GM18861 (cell line): ENCODE data around the gene MYBBP1A.

Experiments used
- ATAC-seq: cut with Tn5 transposase; IDR thresholded peaks from one replicate; pipeline ENCODE4 v1.9.1; 2021; ENCODE audit not compliant: unreplicated experiment

MYBBP1A gene

GRCh38 chr17:4572131-4572530 is 16.9 kb upstream of the MYBBP1A start:
- no peak for ATAC-seq

GRCh38 chr17:4569591-4569990 is 14.4 kb upstream of the MYBBP1A start:
- ATAC-seq = no peak

GRCh38 chr17:4566785-4567184 is 11.6 kb upstream of the MYBBP1A start:
- no peak for ATAC-seq

GRCh38 chr17:4565209-4566141 is 10.3 kb upstream of the MYBBP1A start:
- ATAC-seq = no peak

- no peak for ATAC-seq
Observed at GRCh38 chr17:4562015-4562969, 7.1 kb upstream of the MYBBP1A start.

GRCh38 chr17:4560837-4561256 is 5.7 kb upstream of the MYBBP1A start:
- ATAC-seq = no peak

- no peak for ATAC-seq
Observed at GRCh38 chr17:4560421-4560820, 5.2 kb upstream of the MYBBP1A start, which contains the start of gene GGT6. TSS of gene GGT6 (minus strand) at chr17:4560577. CDS start at chr17:4560521, 56 bp downstream.

GRCh38 chr17:4559966-4560365 is 4.8 kb upstream of the MYBBP1A start:
- ATAC-seq = no peak

GRCh38 chr17:4559139-4559791 is 4.1 kb upstream of the MYBBP1A start:
- ATAC-seq = no peak

GRCh38 chr17:4558347-4558971 is 3.3 kb upstream of the MYBBP1A start:
- ATAC-seq = no peak

GRCh38 chr17:4557626-4558346 is 2.6 kb upstream of the MYBBP1A start:
- ATAC-seq = no peak

GRCh38 chr17:4556996-4557395 is 1.8 kb upstream of the MYBBP1A start:
- ATAC-seq = no peak

- no peak for ATAC-seq
Observed at GRCh38 chr17:4555873-4556759, 932 bp upstream of the MYBBP1A start.

GRCh38 chr17:4554441-4554996 is 665 bp downstream of the MYBBP1A start:
- ATAC-seq = no peak

- no peak for ATAC-seq
Observed at GRCh38 chr17:4553669-4554068, 1.5 kb downstream of the MYBBP1A start.

GRCh38 chr17:4551796-4552525 is 3.2 kb downstream of the MYBBP1A start:
- no peak for ATAC-seq

- no peak for ATAC-seq
Observed at GRCh38 chr17:4551141-4551540, 4.0 kb downstream of the MYBBP1A start.

- no peak for ATAC-seq
Observed at GRCh38 chr17:4550534-4551039, 4.6 kb downstream of the MYBBP1A start.
